ENCODE data around the gene KHNYN. TPM values are rescaled to one million over a fixed set of nuclear protein-coding genes. Genes with fewer than 3 reads are reported as not detected.

The KHNYN gene
- total RNA-seq, 1 donor from 2014 or later: 77.4 TPM

DNA sequence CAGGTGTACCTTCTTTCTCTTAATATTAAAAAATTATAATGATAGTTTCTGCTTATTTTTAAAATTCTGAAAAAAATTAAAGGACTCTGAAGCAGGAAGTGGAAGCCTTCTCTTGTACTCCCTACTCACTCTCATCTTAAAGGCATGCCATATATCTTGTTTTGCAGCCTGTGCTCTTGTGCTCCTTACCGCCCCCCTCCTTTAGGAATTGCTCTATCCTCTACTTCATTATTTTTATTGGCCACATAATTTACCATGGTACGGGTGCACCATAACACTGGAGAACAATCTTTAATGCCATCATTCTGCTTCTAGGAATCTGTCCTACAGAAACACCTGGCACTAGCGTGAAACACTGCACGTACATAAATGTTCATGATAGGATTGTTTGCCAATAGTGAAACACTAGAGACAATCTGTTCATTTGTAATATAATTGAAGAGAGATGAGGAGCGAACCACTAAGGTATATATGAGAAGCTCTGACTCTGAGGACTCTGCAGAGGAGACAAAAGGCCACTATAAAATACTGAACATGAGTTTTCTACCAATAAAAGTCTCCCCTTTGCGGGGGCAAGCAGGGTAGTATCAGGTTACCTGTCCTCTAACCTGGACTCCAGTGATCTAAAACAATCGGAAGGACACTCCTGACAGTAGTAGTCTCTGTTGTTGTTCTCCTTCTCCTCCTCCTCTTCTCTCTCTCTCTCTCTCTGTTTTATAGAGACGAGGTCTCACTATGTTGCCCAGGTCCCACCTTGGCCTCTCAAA lies 37.2 kb upstream of the KHNYN start:
- no peaks in the 10 kb centered on the region for H3K36me3 Mint-ChIP-seq (ENCODE audit: insufficient read depth)
- no peak overlapping the region for H3K27ac Mint-ChIP-seq
- H3K27me3 Mint-ChIP-seq: peaks cover 38% of the 10 kb centered on the region
- H3K4me1 Mint-ChIP-seq (ENCODE audit: low read depth): peaks cover 7% of the 10 kb centered on the region
- TF ChIP-seq, protein P1, sequence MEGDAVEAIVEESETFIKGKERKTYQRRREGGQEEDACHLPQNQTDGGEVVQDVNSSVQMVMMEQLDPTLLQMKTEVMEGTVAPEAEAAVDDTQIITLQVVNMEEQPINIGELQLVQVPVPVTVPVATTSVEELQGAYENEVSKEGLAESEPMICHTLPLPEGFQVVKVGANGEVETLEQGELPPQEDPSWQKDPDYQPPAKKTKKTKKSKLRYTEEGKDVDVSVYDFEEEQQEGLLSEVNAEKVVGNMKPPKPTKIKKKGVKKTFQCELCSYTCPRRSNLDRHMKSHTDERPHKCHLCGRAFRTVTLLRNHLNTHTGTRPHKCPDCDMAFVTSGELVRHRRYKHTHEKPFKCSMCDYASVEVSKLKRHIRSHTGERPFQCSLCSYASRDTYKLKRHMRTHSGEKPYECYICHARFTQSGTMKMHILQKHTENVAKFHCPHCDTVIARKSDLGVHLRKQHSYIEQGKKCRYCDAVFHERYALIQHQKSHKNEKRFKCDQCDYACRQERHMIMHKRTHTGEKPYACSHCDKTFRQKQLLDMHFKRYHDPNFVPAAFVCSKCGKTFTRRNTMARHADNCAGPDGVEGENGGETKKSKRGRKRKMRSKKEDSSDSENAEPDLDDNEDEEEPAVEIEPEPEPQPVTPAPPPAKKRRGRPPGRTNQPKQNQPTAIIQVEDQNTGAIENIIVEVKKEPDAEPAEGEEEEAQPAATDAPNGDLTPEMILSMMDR (IDR thresholded peaks at IDR 0.05; ENCODE audit: unreplicated experiment): no peak
- H3K4me3 Mint-ChIP-seq (ENCODE audit: low read depth): no peak overlapping the region
- DNase-seq (ENCODE audit: low spot score, unreplicated experiment): no peak
- no peaks in the 10 kb centered on the region for H3K9me3 Mint-ChIP-seq (ENCODE audit: low read depth)

DNA sequence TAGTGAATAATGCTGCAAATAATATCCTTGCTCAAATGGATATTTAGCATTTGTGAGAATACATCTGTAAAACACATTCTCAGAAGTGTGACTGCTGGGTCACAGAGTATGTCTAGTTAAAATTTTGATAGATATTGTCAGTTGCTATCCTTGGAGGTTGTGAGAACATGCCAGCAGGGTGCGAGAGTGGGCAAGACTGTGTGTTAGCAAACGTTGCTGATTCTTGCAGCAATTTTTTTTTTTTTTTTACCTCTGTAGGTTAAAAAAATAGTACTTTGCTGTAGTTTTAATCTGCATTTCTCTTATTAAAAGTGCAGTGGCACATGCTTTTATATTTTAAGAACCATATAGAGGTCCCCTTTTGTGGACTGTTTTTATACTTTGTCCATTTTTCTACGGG lies 35.5 kb upstream of the KHNYN start:
- no peak overlapping the region for H3K4me3 Mint-ChIP-seq (ENCODE audit: low read depth)
- H3K4me1 Mint-ChIP-seq (ENCODE audit: low read depth): peaks cover 3% of the 10 kb centered on the region
- no peaks in the 10 kb centered on the region for H3K9me3 Mint-ChIP-seq (ENCODE audit: low read depth)
- H3K27me3 Mint-ChIP-seq: peaks cover 22% of the 10 kb centered on the region
- no peaks in the 10 kb centered on the region for H3K36me3 Mint-ChIP-seq (ENCODE audit: insufficient read depth)
- TF ChIP-seq, protein P1 (IDR thresholded peaks at IDR 0.05; ENCODE audit: unreplicated experiment): no peak
- no peak for DNase-seq (ENCODE audit: low spot score, unreplicated experiment)
- H3K27ac Mint-ChIP-seq: no peak overlapping the region

DNA sequence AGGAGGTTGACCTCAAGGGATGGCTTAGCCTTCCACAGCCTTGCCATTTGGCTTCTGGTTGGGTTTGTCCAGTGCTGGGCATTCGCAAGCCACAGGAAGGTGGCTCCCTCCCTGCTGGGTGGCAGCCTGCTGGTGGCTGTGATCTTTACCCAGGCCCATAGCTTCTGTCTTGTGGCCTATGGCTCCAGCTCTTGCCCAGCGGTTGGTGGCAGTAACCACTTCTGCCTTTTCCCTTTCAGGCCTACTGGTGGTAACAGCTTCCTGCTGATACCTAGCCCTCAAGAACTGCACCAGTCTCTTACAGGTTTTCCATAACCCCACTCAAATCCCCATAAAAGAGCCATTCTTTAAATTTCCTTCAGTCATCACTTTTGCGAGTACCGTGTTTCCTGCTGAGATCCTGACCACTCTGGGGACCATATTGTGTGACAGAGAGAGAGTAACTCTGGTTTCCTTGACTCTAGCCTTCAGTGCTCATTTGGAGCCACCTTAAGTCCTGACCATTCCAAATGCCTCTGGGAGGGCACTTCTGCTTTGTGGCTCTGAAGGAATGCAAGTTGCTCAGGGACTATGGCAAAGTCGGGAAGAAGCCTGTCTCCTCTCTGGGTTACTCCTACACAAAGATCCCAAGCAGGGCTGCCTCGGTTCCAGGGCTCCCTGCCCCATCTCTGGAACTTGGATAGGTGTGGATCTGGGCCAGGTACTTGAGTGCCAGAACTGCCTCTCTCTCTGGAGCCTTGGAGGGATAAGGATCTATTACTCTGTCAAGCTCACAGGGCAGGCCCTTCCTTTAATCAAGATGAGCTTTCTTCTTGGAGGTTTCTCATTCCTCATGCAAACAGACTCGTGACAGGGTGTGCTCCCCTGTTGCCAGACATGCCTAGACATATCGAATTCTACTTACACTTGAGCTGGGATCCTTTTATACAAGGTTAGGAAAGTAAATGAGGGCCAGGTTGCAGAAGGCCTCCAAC lies 33.9 kb upstream of the KHNYN start:
- H3K36me3 Mint-ChIP-seq (ENCODE audit: insufficient read depth): no peaks in the 10 kb centered on the region
- no peak overlapping the region for H3K4me3 Mint-ChIP-seq (ENCODE audit: low read depth)
- TF ChIP-seq, protein P1 (IDR thresholded peaks at IDR 0.05; ENCODE audit: unreplicated experiment): no peak
- peaks cover 13% of the 10 kb centered on the region for H3K4me1 Mint-ChIP-seq (ENCODE audit: low read depth)
- H3K27ac Mint-ChIP-seq: no peak overlapping the region
- peaks cover 12% of the 10 kb centered on the region for H3K27me3 Mint-ChIP-seq
- H3K9me3 Mint-ChIP-seq (ENCODE audit: low read depth): no peaks in the 10 kb centered on the region
- DNase-seq (ENCODE audit: low spot score, unreplicated experiment): no peak

DNA sequence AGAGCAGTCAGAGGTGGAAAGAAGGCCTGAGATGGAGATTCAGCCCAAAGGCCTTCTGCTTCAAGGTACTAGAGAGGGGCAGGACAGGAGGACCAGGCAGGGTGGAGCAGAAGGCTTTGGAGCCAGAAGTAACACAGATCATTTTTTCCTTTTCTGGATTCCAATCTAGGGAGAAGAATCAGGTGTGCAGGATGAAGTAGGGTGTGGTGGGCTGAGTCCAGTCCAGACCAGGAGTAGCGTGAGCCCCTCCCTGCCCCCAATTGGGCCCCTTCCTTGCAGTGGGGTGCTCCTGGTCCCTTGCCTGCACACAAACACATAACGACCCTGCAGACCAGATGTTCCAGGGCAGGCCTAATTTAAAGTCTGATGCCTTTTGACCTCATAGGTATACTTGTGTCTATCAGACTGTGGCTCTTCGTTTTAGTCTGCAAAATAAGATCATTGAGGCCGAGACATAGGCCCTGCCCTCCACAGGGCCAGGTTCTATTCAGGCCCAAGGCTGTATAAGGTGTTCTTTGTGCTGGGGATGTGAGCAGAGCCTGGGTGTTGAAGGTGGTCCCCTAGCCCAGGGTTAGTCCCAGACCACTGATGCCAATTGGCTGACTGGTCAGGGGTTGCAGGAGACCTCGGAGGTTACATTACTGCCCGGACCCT lies 32.0 kb upstream of the KHNYN start:
- H3K27me3 Mint-ChIP-seq: peaks cover 10% of the 10 kb centered on the region
- H3K36me3 Mint-ChIP-seq (ENCODE audit: insufficient read depth): no peaks in the 10 kb centered on the region
- peak overlapping the region; percentile 48 for H3K4me3 Mint-ChIP-seq (ENCODE audit: low read depth)
- no peaks in the 10 kb centered on the region for H3K9me3 Mint-ChIP-seq (ENCODE audit: low read depth)
- H3K4me1 Mint-ChIP-seq (ENCODE audit: low read depth): peaks cover 21% of the 10 kb centered on the region
- no peak for DNase-seq (ENCODE audit: low spot score, unreplicated experiment)
- H3K27ac Mint-ChIP-seq: no peak overlapping the region
- TF ChIP-seq, protein P1 (IDR thresholded peaks at IDR 0.05; ENCODE audit: unreplicated experiment): no peak

DNA sequence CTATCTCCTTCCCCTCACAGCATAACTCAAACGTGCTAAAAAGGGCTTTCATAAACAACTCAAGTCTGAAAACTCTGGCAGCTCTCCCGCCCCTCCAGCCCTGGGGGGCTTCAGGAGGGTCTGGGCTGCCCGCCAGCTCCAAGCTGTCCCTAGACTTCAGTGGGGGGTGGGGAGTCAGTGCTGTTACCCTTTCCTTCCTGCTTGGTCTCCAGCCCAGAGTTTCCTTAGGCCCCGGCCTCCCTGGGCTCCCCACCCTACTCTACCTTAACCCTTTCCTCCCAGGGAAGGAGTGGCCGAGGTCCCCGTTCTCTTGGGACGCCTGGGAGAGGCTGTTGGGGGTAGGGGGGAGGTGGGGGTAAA lies 31.5 kb upstream of the KHNYN start:
- H3K27ac Mint-ChIP-seq: no peak overlapping the region

More for the DNA sequence above, 31.5 kb upstream of the KHNYN start:
- TF ChIP-seq, protein P1 (IDR thresholded peaks at IDR 0.05; ENCODE audit: unreplicated experiment): no peak
- no peak for DNase-seq (ENCODE audit: low spot score, unreplicated experiment)
- H3K36me3 Mint-ChIP-seq (ENCODE audit: insufficient read depth): no peaks in the 10 kb centered on the region
- peaks cover 26% of the 10 kb centered on the region for H3K4me1 Mint-ChIP-seq (ENCODE audit: low read depth)
- H3K9me3 Mint-ChIP-seq (ENCODE audit: low read depth): no peaks in the 10 kb centered on the region
- peaks cover 10% of the 10 kb centered on the region for H3K27me3 Mint-ChIP-seq
- H3K4me3 Mint-ChIP-seq (ENCODE audit: low read depth): peak overlapping the region; percentile 48
